GM18508 (cell line): ENCODE data around the gene M1AP.
"Not testable (repeated sequence)": the region's sequence is repeated elsewhere in the genome, so short reads cannot be mapped to it uniquely, and the experiment has no call there.

Source experiments
- ATAC-seq: cut with Tn5 transposase; IDR thresholded peaks from one replicate; pipeline ENCODE4 v1.9.1; 2021; ENCODE audit warnings: moderate number of reproducible peaks; ENCODE audit not compliant: insufficient read depth, unreplicated experiment

M1AP gene

DNA sequence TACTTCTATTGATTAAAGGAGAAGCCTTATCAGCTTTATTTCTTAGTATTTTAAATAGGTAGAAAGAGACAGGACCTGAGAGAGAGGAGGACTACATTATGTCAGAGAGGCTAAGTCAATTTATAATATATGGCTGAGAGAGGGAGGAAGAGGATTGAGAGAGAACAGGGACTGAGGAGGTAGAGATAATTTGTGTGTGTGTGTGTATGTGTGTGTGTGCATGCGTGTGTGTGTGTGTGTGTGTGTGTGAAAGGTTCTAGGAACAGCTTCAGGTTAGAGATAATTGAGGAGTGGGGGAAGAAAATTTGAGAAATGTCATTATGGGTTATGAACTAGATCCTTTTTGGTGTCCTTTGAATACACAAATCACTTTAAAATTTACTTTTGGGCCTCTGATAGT is 78.4 kb downstream of the M1AP start:
- no peak for ATAC-seq

DNA sequence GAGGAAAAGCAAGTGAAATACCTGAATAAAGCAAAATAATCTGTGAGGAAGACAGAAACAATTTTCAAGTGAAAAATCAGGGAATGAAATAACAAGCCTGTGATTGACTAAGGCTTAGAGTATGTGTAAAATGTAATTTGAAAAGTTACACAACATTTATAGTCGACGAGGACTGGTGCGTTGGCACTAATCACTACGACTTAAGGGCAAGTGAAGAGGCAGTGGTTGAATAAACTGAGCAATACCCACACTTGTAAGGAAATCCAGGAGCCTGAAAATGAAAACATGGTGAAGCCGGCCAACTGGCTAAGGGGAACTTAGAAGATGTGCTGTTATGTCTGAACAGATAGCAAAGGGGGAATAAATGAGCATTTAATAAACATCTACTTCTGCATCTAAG is 80.2 kb downstream of the M1AP start:
- ATAC-seq, result no peak

DNA sequence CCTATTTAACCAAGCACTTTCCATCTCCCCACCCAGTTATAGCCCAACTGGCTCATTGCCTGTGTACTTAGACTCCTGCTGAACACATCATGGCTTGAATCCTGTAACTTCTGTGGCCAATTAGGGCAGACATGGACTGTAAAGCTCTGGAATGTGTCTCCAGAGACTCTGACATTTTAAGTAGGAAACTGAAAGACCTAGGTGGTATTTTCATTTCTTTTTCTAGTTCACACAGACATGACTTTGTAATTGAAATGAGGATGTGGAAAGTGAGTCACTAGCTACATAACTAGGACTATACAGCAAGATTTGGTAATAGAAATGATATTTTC is 81.4 kb downstream of the M1AP start:
- no peak for ATAC-seq

DNA sequence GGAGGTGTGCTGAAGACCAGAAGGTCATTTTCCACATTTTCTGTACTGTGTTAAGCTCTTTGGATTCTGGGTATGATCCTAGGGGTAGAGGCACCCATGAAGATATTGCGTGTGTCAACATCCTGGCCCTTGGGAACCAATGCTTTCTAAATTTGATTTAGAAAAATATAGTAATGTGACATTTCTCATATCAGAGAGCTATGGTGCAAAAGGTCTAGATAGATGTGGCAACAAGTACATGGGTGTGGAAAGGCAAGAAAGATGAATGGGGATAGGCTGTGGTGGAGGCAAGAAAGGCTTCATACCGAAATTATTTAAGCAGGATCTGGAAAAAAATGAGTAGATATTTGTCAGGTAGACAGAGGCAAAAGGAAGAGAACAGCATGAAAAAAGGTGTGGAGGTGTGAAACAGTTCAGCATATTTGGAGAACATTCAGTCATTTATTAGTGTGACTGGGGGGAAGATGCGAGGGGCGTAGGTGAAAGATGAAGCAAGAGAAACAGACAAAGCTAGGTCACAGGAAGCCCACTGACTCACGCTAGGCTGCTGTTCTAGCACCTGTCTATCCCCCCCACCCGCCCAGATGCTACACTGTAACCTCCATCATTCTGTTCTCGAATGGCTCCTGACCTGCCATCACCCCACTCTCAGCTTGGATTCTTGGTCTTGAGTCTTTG is 81.9 kb downstream of the M1AP start:
- no peak for ATAC-seq

DNA sequence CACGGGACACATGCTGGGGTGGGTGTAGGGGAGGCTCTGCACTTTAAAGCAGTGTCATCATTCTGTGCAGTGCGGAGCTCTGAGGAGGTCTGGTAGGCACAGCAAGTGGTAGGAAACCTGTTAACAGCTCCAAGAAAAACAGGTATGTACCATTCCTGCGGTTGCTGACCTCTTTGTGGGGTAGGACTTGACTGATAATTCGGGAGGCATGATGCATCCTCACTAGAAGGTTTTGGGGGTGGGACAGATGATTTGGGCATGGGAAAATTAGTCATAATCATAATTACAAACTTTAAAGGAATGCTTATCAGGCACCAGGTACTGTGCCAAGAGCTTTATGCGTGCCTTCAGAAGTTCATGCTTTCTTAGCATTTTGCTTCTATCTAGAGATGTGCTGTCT is 83.9 kb downstream of the M1AP start:
- ATAC-seq, result no peak

DNA sequence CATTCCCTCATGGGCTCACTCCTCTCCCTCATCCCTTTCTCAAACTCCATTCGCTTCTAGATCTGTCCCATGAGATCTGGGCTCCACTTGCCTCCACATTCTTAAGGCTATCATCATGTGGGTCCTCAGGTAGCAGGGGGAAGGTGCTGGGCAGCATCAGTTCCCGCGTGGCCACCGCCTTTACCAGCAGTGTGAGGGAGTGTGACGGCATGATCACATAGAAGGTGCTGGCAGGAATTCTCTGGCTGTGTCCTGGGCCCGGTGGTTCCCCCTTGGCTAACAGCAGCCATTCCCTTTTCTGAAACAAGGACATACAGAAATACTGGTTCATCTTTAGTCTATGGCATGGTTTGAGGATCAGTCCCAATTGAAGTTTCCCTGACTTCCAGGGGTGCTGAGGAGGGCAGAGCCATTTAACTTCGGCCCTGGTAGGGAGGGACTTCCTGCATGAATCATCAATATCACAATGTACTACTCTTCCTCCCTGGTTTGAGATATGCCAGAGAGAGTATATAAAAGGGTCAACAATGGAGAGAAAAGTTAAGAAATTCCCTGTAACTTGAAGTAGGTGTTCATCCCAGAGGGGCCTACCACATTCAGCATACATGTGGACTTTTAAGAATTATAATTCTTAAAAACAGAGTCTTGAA is 85.9 kb downstream of the M1AP start:
- ATAC-seq, result no peak

DNA sequence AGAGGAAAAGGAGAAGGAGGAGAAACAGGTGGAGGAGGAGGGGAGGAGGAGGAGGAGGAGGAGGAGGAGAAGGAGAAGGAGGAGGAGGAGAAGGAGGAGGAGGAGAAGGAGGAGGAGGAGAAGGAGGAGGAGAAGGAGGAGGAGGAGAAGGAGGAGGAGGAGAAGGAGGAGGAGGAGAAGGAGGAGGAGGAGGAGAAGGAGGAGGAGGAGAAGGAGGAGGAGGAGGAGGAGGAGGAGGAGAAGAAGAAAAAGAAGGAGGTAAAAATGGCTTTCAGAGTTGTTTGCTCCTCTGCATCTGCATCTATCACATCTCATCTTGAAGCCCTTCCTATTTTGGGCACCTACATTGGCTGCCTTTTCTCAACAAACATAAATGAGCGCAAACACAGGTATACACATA is 87.1 kb downstream of the M1AP start:
- ATAC-seq, result not testable (repeated sequence)

DNA sequence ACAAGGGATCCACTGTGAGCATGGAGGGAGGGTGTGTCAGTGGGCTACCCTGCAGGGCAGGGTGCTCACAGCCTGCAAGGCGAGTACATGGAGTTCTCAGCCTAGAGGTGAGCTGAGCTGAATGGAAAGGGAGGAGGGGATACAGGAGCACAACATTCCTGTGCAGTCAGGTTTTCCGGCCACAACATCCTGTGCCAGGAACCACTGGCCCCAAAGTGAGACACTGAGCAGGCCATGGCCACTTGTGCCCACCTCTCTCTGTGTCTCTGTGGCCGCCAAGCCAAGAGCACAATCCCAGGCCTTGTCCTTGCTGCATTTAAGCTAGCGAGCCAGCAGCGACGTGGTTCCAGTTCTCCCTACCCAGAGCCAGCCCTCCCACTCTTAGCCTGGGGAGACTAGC is 87.5 kb downstream of the M1AP start:
- ATAC-seq, result no peak

DNA sequence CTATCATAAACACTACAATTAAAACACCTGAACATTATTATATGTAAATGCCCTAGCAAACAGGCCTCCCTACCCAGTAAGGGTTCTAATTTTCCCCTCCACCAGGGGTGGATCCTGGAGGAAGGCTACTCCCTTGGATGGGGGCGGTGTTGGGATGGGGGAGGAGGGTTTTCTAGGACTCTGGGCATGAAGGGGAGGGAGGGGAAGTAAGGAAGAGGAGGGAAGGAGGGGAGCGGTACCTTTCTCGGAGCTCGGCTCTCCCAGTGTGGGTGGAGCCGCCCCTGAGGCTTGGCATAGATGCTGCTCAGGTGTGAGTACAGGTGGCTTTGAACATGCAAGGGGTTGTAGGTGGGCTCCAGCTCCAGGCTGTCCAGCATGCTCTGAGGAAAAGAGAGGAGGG is 88.2 kb downstream of the M1AP start:
- ATAC-seq, result no peak

DNA sequence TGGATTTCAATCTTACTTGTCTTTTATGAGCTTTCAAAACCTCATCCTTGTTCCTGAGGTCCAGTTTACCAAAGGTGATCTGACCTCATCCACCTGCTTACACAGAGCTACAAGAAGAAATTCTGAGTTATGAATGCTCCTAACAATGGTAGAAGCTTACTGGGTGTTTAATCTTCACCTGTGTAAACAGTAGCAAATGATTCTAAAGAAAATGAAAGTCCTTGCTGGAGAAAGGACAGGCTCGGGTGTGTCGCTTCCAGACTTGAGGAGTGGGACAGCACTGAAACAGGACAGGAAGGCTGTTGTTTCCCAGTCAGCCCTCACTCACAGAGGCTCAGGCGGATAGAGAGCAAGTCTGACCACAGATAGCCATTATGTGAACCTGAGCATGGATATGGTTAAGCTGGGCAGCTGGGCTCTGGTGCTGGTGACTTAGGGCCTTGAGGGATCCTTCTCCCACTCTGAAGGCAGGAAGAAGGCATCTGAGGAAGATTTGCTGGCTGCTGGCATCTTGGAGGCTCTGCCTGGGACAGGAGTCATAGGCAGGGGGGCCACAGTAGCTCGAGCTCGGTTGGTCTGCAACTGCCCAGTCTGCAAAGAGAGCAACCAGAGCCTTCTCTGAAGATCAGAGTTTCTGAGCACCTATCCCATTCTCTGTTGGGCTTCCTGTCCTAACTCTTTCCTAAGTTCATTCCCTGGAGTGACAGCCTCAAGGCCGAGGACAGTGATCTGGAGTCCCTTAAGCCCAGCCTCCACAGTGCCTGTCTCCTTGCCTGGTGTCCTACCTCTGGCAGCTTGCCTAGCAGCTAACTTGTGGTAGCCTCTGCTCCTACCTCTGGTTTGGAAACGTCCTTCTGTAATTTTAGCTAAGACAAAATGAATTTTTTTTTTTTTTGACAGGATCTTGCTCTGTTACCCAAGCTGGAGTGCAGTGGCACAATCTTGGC is 89.6 kb downstream of the M1AP start:
- no peak for ATAC-seq

DNA sequence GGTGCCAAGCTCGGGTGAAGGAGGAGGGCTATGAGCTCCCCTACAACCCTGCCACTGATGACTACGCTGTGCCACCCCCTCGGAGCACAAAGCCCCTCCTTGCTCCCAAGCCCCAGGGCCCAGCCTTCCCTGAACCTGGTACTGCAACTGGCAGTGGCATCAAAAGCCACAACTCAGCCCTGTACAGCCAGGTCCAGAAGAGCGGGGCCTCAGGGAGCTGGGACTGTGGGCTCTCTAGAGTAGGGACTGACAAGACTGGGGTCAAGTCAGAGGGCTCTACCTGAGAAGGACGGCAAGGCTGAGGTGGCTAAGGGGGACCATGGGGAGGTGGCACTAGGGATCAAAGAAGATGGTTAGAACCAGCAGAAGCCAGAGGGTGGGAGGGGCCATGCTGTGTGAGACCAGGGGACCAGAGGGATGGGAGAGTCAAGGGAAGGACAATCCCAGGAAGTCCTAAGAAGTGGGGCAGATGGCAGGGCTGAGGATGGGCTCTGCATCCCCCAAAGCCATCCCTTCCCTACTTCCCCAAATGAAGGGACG is 91.2 kb downstream of the M1AP start:
- no peak for ATAC-seq

DNA sequence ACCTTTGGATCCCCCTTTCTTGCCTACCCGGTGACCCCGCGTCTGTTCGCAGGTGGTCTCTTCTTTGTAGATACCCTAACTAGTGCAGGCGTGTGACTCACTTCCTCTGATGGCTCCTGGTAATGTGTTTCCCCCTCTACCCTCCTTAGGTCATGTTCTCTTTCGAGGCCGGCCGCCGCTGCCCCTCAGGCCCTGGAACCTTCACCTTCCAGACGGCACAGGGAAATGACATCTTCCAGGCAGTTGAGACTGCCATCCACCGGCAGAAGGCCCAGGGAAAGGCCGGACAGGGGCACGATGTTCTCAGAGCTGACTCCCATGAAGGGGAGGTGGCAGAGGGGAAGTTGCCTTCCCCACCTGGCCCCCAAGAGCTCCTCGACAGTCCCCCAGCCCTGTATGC is 92.0 kb downstream of the M1AP start:
- no peak for ATAC-seq

DNA sequence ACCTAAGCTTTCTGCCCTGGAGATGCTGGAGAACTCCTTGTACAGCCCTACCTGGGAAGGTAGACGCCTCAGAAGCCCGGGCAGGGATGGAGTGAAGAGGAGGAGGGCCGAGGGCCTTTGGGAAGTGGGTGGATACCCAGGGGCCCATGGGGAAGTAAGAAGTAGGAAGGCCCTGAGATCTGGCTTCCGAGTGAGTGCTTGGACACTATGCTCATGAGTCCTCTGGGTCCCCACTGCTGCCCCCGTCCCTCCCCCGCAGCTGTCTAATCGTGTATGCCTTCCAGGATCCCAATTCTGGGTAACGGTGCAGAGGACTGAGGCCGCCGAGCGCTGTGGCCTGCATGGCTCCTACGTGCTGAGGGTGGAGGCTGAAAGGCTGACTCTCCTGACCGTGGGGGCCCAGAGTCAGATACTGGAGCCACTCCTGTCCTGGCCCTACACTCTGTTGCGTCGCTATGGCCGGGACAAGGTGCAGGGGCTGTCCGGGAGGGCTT is 92.5 kb downstream of the M1AP start:
- ATAC-seq, result no peak

DNA sequence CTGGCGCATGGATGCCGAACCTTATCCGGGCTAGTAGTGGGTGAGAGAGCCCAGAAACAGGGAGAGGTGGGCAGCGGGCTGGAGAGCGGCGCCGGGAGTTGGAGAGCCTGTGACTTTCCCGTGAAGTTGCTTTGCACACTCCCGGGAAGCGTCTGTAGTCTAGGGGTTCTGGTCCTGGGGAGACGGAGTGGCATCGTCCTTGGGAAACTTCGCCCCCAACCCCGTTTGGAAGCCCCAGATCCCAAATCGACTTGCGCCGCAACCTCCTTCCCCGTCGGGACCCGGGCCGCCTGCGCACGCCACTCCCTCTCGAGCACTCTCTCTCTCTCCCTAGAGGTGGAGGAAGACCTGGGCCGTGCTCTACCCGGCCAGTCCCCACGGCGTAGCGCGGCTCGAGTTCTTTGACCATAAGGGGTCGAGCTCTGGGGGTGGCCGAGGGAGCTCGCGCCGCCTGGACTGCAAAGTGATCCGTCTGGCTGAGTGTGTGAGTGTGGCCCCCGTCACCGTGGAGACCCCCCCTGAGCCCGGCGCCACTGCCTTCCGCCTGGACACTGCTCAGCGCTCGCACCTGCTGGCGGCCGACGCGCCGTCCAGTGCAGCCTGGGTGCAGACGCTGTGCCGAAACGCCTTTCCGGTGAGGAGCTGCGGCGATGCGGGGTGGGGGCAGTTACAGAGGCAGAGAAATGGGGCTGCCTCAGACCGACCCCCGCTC is 93.2 kb downstream of the M1AP start:
- ATAC-seq, result no peak

DNA sequence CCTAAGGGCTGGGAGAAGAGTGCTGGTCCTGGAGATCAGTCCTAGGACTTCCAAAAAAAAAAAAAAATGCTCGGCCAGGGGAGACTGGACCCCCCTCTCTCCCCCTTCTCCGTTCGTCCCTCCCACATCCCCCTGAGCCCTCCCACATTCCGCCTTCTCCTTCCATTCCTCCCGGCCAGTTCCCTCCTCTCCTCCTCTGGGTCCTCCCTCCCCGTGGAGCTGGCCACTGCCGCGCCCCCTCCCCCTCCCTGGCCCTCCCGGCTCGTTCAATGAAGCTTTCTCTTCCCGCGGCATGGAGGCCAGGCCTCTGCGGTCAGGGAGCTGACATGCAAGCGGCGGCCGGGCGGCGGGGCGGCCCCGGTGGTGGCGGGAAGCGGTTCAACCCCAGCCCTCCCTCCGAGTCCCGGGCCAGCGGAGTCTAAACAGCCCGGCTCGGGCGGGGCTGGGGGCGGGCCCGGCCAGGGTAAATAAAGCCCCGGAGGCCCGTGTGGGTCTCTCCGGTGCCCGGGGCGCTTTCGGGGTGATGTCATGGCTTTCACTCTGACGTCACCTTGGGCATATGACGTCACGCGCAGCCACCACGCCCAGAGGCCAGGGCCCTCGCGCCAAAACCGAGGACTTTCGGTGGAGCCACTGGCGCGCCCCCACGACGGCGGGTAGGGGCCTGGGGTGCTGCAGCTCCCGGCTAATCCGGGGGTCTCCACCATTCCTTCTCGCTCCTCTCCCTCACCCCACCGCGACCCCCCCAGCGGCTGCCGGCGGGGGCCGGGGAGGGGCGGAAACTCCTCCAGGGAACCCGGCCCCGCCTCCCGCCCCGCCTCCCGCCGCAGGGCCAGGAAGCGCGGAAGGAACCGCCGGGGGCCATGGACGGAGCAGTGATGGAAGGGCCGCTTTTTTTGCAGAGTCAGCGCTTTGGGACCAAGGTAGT is 94.0 kb downstream of the M1AP start, which contains the start of the genes DOK1 and LOXL3:
Gene DOK1 (plus strand): TSS at position 829 of the 928 bp plus-strand sequence. CDS start 35 bp downstream, at position 864.
Gene LOXL3 (minus strand): TSS at position 51 of the 928 bp plus-strand sequence. CDS start 1,308 bp downstream, outside the sequence.
- no peak for ATAC-seq

DNA sequence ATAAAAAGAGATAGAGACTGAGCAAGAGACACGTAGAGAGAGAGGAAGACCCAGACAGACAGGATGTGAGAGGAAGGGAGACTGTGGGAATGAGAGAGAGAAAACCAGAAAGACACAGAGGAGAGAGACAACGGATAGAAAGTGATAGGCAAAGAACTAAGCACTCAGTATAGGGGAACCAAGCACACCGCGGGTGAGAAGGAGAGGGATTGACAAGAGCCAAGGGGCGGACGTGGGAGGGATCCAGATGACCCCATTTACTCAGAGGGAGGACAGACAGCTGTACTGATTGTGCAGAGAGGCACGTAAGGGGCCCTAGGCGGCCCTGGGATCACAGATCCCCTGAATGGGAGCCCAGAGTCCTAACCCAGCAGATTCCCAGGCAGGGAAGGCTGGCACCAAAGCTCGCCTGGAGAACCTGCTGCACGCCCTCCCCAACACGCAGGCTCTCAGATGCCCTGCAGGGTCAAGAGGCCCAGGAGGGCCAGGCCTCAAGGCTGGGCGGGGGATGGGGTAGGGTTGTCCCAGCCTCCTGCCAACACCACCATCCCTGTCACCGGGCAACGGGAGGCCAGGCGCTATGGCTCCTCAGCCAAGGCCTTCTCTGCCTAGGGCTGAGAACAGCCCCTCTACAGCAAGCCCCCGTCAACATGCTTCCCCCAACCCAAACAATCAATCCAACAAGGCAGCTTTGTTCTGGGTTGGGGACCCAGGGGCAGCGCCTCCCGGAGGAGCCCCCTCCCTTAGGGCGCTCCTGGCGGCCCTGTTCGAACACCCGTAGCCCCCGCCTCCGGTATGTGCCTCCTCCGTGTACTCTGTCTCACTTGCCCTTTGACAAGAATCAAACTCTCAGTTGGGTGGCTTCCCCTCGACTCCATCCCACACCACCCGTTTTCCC is 95.0 kb downstream of the M1AP start:
- no peak for ATAC-seq

DNA sequence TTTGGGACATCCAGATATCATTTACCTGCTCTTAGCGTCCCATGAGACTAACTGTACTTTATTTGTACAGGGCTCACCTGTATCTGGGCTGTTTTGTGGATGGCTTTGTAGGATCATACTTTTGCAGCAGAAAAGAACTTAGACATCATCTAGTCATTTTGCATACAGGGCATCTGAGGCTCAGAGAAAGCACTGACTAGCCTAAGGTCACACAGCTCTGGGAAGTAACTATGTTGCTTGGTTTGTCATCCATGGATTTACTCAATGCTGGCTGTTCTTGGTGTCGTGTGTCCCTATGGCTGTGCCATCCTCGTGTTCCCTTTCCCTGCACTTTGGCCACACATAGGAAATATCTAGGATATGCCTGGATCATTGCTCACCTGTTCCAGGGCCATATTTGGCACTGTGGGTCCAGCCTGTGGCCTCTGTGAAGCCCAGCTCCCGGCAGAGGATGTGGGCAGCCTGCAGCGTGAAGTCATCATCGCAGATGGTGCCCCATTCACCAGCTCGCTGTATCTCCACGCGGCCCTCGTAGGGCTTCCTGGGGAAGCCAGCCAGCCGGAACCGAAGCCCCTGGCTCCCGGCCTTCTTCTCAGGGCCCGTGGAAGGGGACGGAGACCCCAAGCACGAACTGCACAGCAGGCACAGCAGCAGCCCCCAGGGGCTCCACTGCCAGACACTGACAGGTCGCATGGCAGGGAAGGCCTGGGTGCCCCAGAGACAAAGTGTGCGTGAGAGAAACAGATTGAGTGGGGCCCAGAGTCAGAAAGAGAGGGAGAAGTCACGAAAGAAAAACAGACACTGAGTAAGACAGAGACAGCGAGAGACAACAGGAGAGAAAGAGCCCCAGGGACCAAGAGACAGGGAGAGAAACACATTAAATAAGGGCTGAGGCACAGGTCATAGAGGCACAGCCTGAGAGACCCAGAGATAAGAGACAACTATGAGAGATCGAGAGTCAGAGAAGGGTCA is 95.9 kb downstream of the M1AP start:
- ATAC-seq, result no peak
